Naive thymus-derived CD4-positive, alpha-beta T cell (primary cell): ENCODE results near the gene P3H3. TPM values are rescaled to one million over a fixed set of nuclear protein-coding genes. Genes with fewer than 3 reads are reported as not detected.

Experiments used
- ATAC-seq: fragments of 150-1000 bp; cut with Tn5 transposase; 2 replicates; pipeline ENCODE4 v1.10.0; 2021; ENCODE audit warnings: mild to moderate bottlenecking, moderate library complexity
- CTCF ChIA-PET: fragments of 350-600 bp; sonication (Branson Sonifier 250); formaldehyde crosslinking; loops from one replicate; lab custom pipeline; 2021; ENCODE audit warnings: antibody characterized with exemption; lab: Charles Lee
- POLR2A ChIA-PET: fragments of 350-600 bp; sonication (Branson Sonifier 250); formaldehyde crosslinking; loops from one replicate; lab custom pipeline; 2021; ENCODE audit warnings: antibody characterized with exemption, inconsistent platforms; lab: Charles Lee
- DNase-seq, 9 donors: peaks; one replicate each; pipeline versions ENCODE4 v3.0.0 to v3.0.0-alpha.2; 2020 to 2022; ENCODE audit warnings: mixed read lengths in 1 of 9
- H3K27ac ChIP-seq: one replicate; pipeline ENCODE4 v1.7.0; 2013; ENCODE audit warnings: mild to moderate bottlenecking, low read depth, low read length, moderate library complexity
- H3K27me3 ChIP-seq, 2 donors: one replicate each; pipeline ENCODE4 v1.7.0; 2013; ENCODE audit warnings: low read length in 2 of 2, mild to moderate bottlenecking in 2 of 2, moderate library complexity in 2 of 2; ENCODE audit not compliant: control insufficient read depth in 2 of 2, insufficient read depth in 2 of 2
- H3K36me3 ChIP-seq, 3 experiments: 1 replicate in 2 of 3; 2 replicates in 1 of 3; pipeline ENCODE4 v1.7.0; 2013; ENCODE audit warnings: low read length in 3 of 3, mild to moderate bottlenecking in 3 of 3, moderate library complexity in 1 of 3; ENCODE audit not compliant: insufficient read depth in 3 of 3, control insufficient read depth in 2 of 3
- H3K4me1 ChIP-seq, 2 donors: one replicate each; pipeline ENCODE4 v1.7.0; 2013; ENCODE audit warnings: low read length in 2 of 2, mild to moderate bottlenecking in 2 of 2, moderate library complexity in 1 of 2; ENCODE audit not compliant: control insufficient read depth in 2 of 2, insufficient read depth in 2 of 2
- H3K4me3 ChIP-seq: 2 replicates; pipeline ENCODE4 v1.7.0; 2013; ENCODE audit warnings: mild to moderate bottlenecking, low read length
- H3K9me3 ChIP-seq, 3 experiments: 1 replicate in 2 of 3; 2 replicates in 1 of 3; pipeline ENCODE4 v1.7.0; 2013; ENCODE audit warnings: low read length in 3 of 3; ENCODE audit not compliant: control insufficient read depth in 2 of 3
- H3K27ac Mint-ChIP-seq, 9 donors: one replicate each; pipeline ENCODE4 v1.8.0; 2020 to 2022; ENCODE audit warnings: mixed read lengths in 9 of 9, mild to moderate bottlenecking in 8 of 9, moderate library complexity in 5 of 9, inconsistent platforms in 2 of 9
- H3K27me3 Mint-ChIP-seq, 5 donors: one replicate each; pipeline ENCODE4 v1.8.0; 2021 to 2022; ENCODE audit warnings: mixed read lengths in 5 of 5, mild to moderate bottlenecking in 1 of 5
- H3K36me3 Mint-ChIP-seq, 5 donors: one replicate each; pipeline ENCODE4 v1.8.0; 2020 to 2022; ENCODE audit warnings: mixed read lengths in 5 of 5, mild to moderate bottlenecking in 3 of 5, inconsistent platforms in 1 of 5
- H3K4me1 Mint-ChIP-seq, 7 donors: one replicate each; pipeline ENCODE4 v1.8.0; 2020 to 2022; ENCODE audit warnings: mixed read lengths in 7 of 7, mild to moderate bottlenecking in 3 of 7, inconsistent platforms in 1 of 7
- H3K4me3 Mint-ChIP-seq, 10 donors: one replicate each; pipeline ENCODE4 v1.8.0; 2020 to 2022; ENCODE audit warnings: mild to moderate bottlenecking in 10 of 10, mixed read lengths in 10 of 10, moderate library complexity in 6 of 10, inconsistent platforms in 2 of 10
- H3K9me3 Mint-ChIP-seq, 11 donors: one replicate each; pipeline ENCODE4 v1.8.0; 2020 to 2022; ENCODE audit warnings: mixed read lengths in 11 of 11, mild to moderate bottlenecking in 4 of 11, inconsistent platforms in 1 of 11, moderate library complexity in 1 of 11
- intact Hi-C, 2 donors: fragments of 100-400 bp; cut with micrococcal nuclease; formaldehyde crosslinking; loops; one replicate each; pipeline ENCODE4 v1.15.1; 2023
- polyA plus RNA-seq, 2 donors: library from polyadenylated mRNA; unstranded; fragments of 300-500 nt; fragmentation: Illumina TruSeq; gene quantifications; one replicate each; pipeline ENCODE4 v1.2.3, GENCODE V29; 2021
- total RNA-seq, 6 experiments: library from RNA in 5 of 6; stranded (reverse) in 5 of 6; gene quantifications; 1 replicate in 5 of 6; 2 replicates in 1 of 6; pipeline ENCODE4 v1.2.3 and lab custom pipeline; 2021 to 2026

Gene P3H3
- total and polyA plus RNA-seq, 7 experiments from 2014 or later: 1.5 to 18.2 (median 4.1) TPM

DNA sequence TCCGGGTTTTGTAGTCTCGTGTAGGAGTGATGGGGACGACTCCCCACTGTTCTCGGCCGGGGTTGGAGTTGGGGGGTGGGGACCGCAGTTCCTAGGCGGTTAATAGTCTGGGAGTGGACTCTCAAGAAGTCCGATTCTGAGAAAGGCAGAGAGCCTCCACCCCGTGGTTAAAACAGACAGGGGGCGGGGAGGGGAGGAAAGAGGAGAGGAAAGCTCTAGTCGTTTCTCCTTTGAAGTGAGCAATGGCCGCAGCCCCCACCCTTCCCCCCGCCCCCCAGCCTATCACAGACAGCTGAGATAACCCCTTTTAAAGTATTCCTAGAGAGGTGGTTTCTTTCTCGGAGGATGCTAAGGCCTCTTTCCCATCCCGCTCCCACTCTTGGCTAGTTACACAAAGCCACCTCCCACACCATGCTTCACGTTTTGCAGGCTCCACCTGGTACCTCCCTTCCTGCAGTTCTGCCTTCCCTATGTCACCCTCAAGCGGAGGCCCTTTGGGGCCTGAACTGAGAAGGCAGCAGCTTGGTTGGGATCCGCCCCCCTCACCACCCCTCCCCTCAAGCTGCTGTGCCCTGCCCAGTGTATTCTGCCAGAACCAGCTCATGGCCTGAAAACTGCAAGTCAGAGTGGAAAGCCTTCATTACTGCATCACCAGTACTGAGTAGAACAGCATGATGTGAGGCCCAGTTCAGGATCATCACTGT, 24.6 kb downstream of the P3H3 start:
- no peaks in the 10 kb centered on the region for H3K9me3 ChIP-seq
- peak overlapping the region; percentile 70 for H3K27ac ChIP-seq
- H3K27ac Mint-ChIP-seq: peak overlapping the region; percentile 89 to 99 (median 97)
- H3K27me3 Mint-ChIP-seq: no peaks in the 10 kb centered on the region
- ATAC-seq: no peak
- peak in 8 of 9 donors; percentile 38 to 73 (median 53) for DNase-seq
- CTCF ChIA-PET: interaction anchor here (0.6 to 5.3 kb wide), 11 partner anchors 12 to 499 kb away, joined by 3 to 40 read pairs (median 5); partner anchors contain the start of genes MLF2, SPSB2 and TPI1
- no peaks in the 10 kb centered on the region for H3K9me3 Mint-ChIP-seq
- POLR2A ChIA-PET: interaction anchor here (0.6 to 4.4 kb wide), 29 partner anchors 8 to 1228 kb away, joined by 3 to 90 read pairs (median 9); partner anchors contain the start of genes C12orf57, CD4, COPS7A and MLF2
- H3K4me3 Mint-ChIP-seq: peak overlapping the region; percentile 89 to 100 (median 94)
- H3K4me1 ChIP-seq: peaks cover 16 to 18% of the 10 kb centered on the region in 2 donors
- H3K27me3 ChIP-seq: no peaks in the 10 kb centered on the region
- peaks cover 7 to 23% (median 7%) of the 10 kb centered on the region in 5 donors for H3K36me3 Mint-ChIP-seq
- H3K36me3 ChIP-seq: peaks cover 10 to 29% (median 11%) of the 10 kb centered on the region in 3 experiments
- intact Hi-C loops: loop anchor here (1.0 to 5.0 kb wide), 22 partner anchors 14 to 360 kb away; partner anchors contain the start of genes CHD4 (in 2 of the 2), COPS7A (in 2 of the 2), EMG1 (in 2 of the 2) and ING4 (in 2 of the 2)
- peak overlapping the region; percentile 87 for H3K4me3 ChIP-seq
- H3K4me1 Mint-ChIP-seq: peaks cover 18 to 36% (median 31%) of the 10 kb centered on the region in 7 donors

DNA sequence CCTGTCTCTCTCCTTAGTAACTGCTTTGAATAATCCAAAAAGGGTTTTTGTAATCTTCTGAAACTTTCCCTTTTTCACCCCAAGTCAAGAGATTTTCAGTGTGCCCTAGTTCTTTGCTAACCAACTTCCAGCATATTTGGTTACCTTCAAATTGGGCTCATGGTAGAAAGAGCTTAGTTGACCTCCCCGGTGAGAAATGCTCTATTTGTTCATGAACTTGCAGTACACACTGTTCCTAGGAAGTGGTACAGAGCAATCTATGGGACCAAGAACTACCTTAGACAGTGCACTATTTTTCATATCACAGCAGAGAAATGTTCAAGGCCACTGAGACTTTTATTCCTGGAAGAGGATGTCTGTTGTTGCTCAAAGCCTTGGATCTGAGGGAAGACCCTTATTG, 25.4 kb downstream of the P3H3 start:
- intact Hi-C loops: loop anchor here in 1 of 2 donors (5.0 kb wide), 2 partner anchors 254 to 334 kb away; partner anchors contain the start of genes C1RL and PEX5
- DNase-seq (no peak), ATAC-seq (no peak)
- CTCF ChIA-PET: interaction anchor here (1.1 to 5.3 kb wide), 4 partner anchors 15 to 101 kb away, joined by 3 to 40 read pairs (median 18); partner anchors contain the start of genes MLF2, SPSB2 and TPI1
- Mint-ChIP-seq H3K27me3 (no peaks in the 10 kb centered on the region), H3K4me1 (peaks cover 18 to 36% (median 31%) of the 10 kb centered on the region in 7 donors), H3K4me3 (peak overlapping the region; percentile 89 to 100 (median 94)), H3K27ac (peak overlapping the region; percentile 70 to 99 (median 96)), H3K36me3 (peaks cover 9 to 26% (median 11%) of the 10 kb centered on the region in 5 donors), H3K9me3 (no peaks in the 10 kb centered on the region)
- POLR2A ChIA-PET: interaction anchor here (0.8 to 4.4 kb wide), 17 partner anchors 12 to 164 kb away, joined by 3 to 90 read pairs (median 12); partner anchors contain the start of genes C12orf57, COPS7A, P3H3 and RNU7-1
- Histone ChIP-seq H3K4me1 (peaks cover 16 to 18% of the 10 kb centered on the region in 2 donors), H3K27me3 (no peaks in the 10 kb centered on the region), H3K36me3 (peaks cover 13 to 37% (median 18%) of the 10 kb centered on the region in 3 experiments), H3K4me3 (no peak overlapping the region), H3K9me3 (no peaks in the 10 kb centered on the region), H3K27ac (peak overlapping the region; percentile 70)

- no peak for DNase-seq
- Histone ChIP-seq H3K27me3 (no peaks in the 10 kb centered on the region), H3K9me3 (no peaks in the 10 kb centered on the region), H3K4me1 (peaks cover 16 to 18% of the 10 kb centered on the region in 2 donors), H3K4me3 (no peak overlapping the region), H3K27ac (peak overlapping the region; percentile 70), H3K36me3 (peaks cover 17 to 41% (median 22%) of the 10 kb centered on the region in 3 experiments)
- Mint-ChIP-seq H3K4me3 (peak overlapping the region in 7 of 10 donors; percentile 29 to 98 (median 92)), H3K9me3 (no peaks in the 10 kb centered on the region), H3K27ac (peak overlapping the region in 7 of 9 donors; percentile 25 to 98 (median 95)), H3K4me1 (peaks cover 18 to 36% (median 31%) of the 10 kb centered on the region in 7 donors), H3K36me3 (peaks cover 9 to 30% (median 11%) of the 10 kb centered on the region in 5 donors), H3K27me3 (no peaks in the 10 kb centered on the region)
- POLR2A ChIA-PET: interaction anchor here (0.6 to 4.4 kb wide), 10 partner anchors 12 to 157 kb away, joined by 3 to 90 read pairs (median 4); partner anchors contain the start of genes SPSB2 and TPI1
- CTCF ChIA-PET: interaction anchor here (1.1 to 5.3 kb wide), 3 partner anchors 14 to 19 kb away, joined by 5 to 40 read pairs (median 31); partner anchors contain the start of genes SPSB2 and TPI1
- no peak for ATAC-seq
- intact Hi-C loops: loop anchor here in 1 of 2 donors (5.0 kb wide), 2 partner anchors 253 to 333 kb away; partner anchors contain the start of genes C1RL and PEX5
Observed at GRCh38 chr12:6854036-6854435, 25.8 kb downstream of the P3H3 start.

DNA sequence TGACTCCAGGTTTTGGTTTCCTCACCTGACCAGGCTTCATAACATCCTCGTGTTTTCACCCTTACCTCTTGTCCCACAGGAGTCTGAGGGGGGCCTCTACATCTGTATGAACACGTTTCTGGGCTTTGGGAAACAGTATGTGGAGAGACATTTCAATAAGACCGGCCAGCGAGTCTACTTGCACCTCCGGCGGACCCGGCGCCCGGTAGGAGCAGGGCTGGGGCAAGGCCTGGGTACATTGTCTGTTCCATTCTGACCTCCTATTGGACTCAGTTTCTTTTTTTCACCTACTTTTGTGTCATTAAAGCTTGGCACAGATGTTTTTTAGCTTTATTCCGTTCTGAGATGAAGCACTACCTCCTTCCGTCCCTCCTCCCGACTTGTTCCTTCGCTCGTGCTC, 27.1 kb downstream of the P3H3 start:
- intact Hi-C loops: no loop called here
- no peaks in the 10 kb centered on the region for H3K27me3 ChIP-seq
- no peaks in the 10 kb centered on the region for H3K9me3 ChIP-seq
- Mint-ChIP-seq H3K4me3 (no peak overlapping the region), H3K27me3 (no peaks in the 10 kb centered on the region), H3K4me1 (peaks cover 18 to 36% (median 29%) of the 10 kb centered on the region in 7 donors), H3K36me3 (peaks cover 9 to 35% (median 13%) of the 10 kb centered on the region in 5 donors), H3K9me3 (no peaks in the 10 kb centered on the region), H3K27ac (peak overlapping the region in 1 of 9 donors; percentile 75)
- no peak overlapping the region for H3K4me3 ChIP-seq
- peaks cover 25 to 52% (median 32%) of the 10 kb centered on the region in 3 experiments for H3K36me3 ChIP-seq
- POLR2A ChIA-PET: interaction anchor here (0.7 to 2.4 kb wide), 3 partner anchors 17 to 213 kb away, joined by 3 to 8 read pairs (median 4); partner anchors contain the start of genes SPSB2 and ZNF384
- ATAC-seq (no peak), DNase-seq (no peak)
- CTCF ChIA-PET: interaction anchor here (0.7 to 5.3 kb wide), 2 partner anchors 14 to 17 kb away, joined by 4 to 40 read pairs; partner anchors contain the start of gene SPSB2
- H3K4me1 ChIP-seq: peaks cover 16 to 18% of the 10 kb centered on the region in 2 donors
- H3K27ac ChIP-seq: no peak overlapping the region

GRCh38 chr12:6858799-6859198, 30.6 kb downstream of the P3H3 start:
- no peak overlapping the region for H3K27ac ChIP-seq
- ATAC-seq (no peak), DNase-seq (no peak)
- no peaks in the 10 kb centered on the region for H3K9me3 ChIP-seq
- no peak overlapping the region for H3K4me3 ChIP-seq
- H3K27ac Mint-ChIP-seq: no peak overlapping the region
- peaks cover 18 to 55% (median 29%) of the 10 kb centered on the region in 5 donors for H3K36me3 Mint-ChIP-seq
- no peak overlapping the region for H3K4me3 Mint-ChIP-seq
- peaks cover 5 to 22% (median 15%) of the 10 kb centered on the region in 7 donors for H3K4me1 Mint-ChIP-seq
- H3K9me3 Mint-ChIP-seq: no peaks in the 10 kb centered on the region
- H3K4me1 ChIP-seq: peaks cover 0 to 8% of the 10 kb centered on the region in 2 donors
- intact Hi-C loops: no loop called here
- H3K36me3 ChIP-seq: peaks cover 34 to 85% (median 50%) of the 10 kb centered on the region in 3 experiments
- no peaks in the 10 kb centered on the region for H3K27me3 Mint-ChIP-seq
- ChIA-PET POLR2A (interaction anchor here (0.7 to 2.4 kb wide), 4 partner anchors 10 to 85 kb away, joined by 3 to 8 read pairs (median 3); partner anchors contain the start of genes C12orf57 and RNU7-1), CTCF (interaction anchor here (2.7 kb wide), 1 partner anchor 10 kb away, joined by 14 read pairs; no protein-coding TSS in a partner anchor)
- no peaks in the 10 kb centered on the region for H3K27me3 ChIP-seq

- Mint-ChIP-seq H3K27ac (no peak overlapping the region), H3K9me3 (no peaks in the 10 kb centered on the region), H3K36me3 (peaks cover 18 to 59% (median 30%) of the 10 kb centered on the region in 5 donors), H3K27me3 (no peaks in the 10 kb centered on the region), H3K4me1 (peaks cover 0 to 13% (median 3%) of the 10 kb centered on the region in 7 donors), H3K4me3 (no peak overlapping the region)
- H3K27me3 ChIP-seq: no peaks in the 10 kb centered on the region
- DNase-seq: no peak
- ChIA-PET POLR2A (interaction anchor here (0.9 to 2.4 kb wide), 2 partner anchors 12 to 84 kb away, joined by 3 to 8 read pairs; partner anchors contain the start of genes C12orf57 and RNU7-1), CTCF (interaction anchor here (0.8 to 2.7 kb wide), 2 partner anchors 9 to 12 kb away, joined by 3 to 14 read pairs; no protein-coding TSS in a partner anchor)
- H3K27ac ChIP-seq: no peak overlapping the region
- H3K4me1 ChIP-seq: no peaks in the 10 kb centered on the region
- no peaks in the 10 kb centered on the region for H3K9me3 ChIP-seq
- H3K36me3 ChIP-seq: peaks cover 34 to 97% (median 50%) of the 10 kb centered on the region in 3 experiments
- intact Hi-C loops: no loop called here
- H3K4me3 ChIP-seq: no peak overlapping the region
- no peak for ATAC-seq
Observed at GRCh38 chr12:6860116-6860515, 31.9 kb downstream of the P3H3 start.
